Caco-2 (cell line): Measurements from ENCODE around the gene KCNH4. TPM values are rescaled to one million over a fixed set of nuclear protein-coding genes. Genes with fewer than 3 reads are reported as not detected.

Source experiments
- BruUV-seq: library from RNA; stranded (reverse); fragments of 400-500 nt; replicated peaks from 2 replicates; lab custom pipeline; 2021; lab: Mats Ljungman, UMichigan
- CTCF ChIA-PET: fragments of 300-600 bp; sonication (Branson Sonifier 250); formaldehyde crosslinking; loops from one replicate; lab custom pipeline; 2022; ENCODE audit warnings: antibody characterized with exemption; lab: Charles Lee
- POLR2A ChIA-PET: fragments of 300-600 bp; sonication (Branson Sonifier 250); formaldehyde crosslinking; loops from one replicate; lab custom pipeline; 2022; ENCODE audit warnings: antibody characterized with exemption; lab: Charles Lee
- DNase-seq, 2 experiments: peaks; one replicate each; pipeline versions ENCODE4 v3.0.0 to v3.0.0-alpha.2; 2020 to 2022
- H3K27me3 ChIP-seq: replicated peaks from 2 replicates; pipeline ENCODE4 v1.6.0; 2011; ENCODE audit warnings: low read length; ENCODE audit not compliant: control insufficient read depth, insufficient read depth
- H3K36me3 ChIP-seq: 2 replicates; pipeline ENCODE4 v1.5.1; 2011; ENCODE audit warnings: low read length; ENCODE audit not compliant: control insufficient read depth, insufficient read depth
- H3K4me1 ChIP-seq: fragments of 250-450 bp; sonication (Bioruptor Pico); 2 replicates; pipeline ENCODE4 v1.5.1; 2020; ENCODE audit warnings: mild to moderate bottlenecking
- H3K4me3 ChIP-seq: 2 replicates; pipeline ENCODE4 v1.5.1; 2011; ENCODE audit warnings: low read depth, mild to moderate bottlenecking, control low read depth, low read length
- H3K9me3 ChIP-seq: fragments of 250-450 bp; sonication (Bioruptor Pico); 2 replicates; pipeline ENCODE4 v1.5.1; 2020; ENCODE audit warnings: mild to moderate bottlenecking, moderate library complexity
- H3K27ac Mint-ChIP-seq: one replicate; pipeline ENCODE4 v1.8.0; 2022; ENCODE audit warnings: mixed read lengths; ENCODE audit not compliant: unreplicated experiment
- H3K27me3 Mint-ChIP-seq: one replicate; pipeline ENCODE4 v1.8.0; 2022; ENCODE audit warnings: mixed read lengths; ENCODE audit not compliant: insufficient read depth, unreplicated experiment
- H3K36me3 Mint-ChIP-seq: one replicate; pipeline ENCODE4 v1.8.0; 2022; ENCODE audit warnings: mild to moderate bottlenecking, mixed read lengths; ENCODE audit not compliant: insufficient read depth, unreplicated experiment
- H3K4me1 Mint-ChIP-seq: one replicate; pipeline ENCODE4 v1.8.0; 2022; ENCODE audit warnings: low read depth, mixed read lengths; ENCODE audit not compliant: unreplicated experiment
- H3K4me3 Mint-ChIP-seq: one replicate; pipeline ENCODE4 v1.8.0; 2022; ENCODE audit warnings: mild to moderate bottlenecking, moderate library complexity, mixed read lengths; ENCODE audit not compliant: unreplicated experiment
- H3K9me3 Mint-ChIP-seq: one replicate; pipeline ENCODE4 v1.8.0; 2022; ENCODE audit warnings: mixed read lengths; ENCODE audit not compliant: unreplicated experiment
- intact Hi-C: fragments of 100-400 bp; cut with micrococcal nuclease; formaldehyde crosslinking; loops from one replicate; pipeline ENCODE4 v1.10.0; 2022; ENCODE audit not compliant: unreplicated experiment
- total RNA-seq: library from RNA; stranded (reverse); gene quantifications from 2 replicates; pipeline ENCODE4 v1.2.3, GENCODE V29; 2022
- TF ChIP-seq, protein P1 (sequence below), 2 experiments: fragments of 200-600 bp in 1 of 2; IDR thresholded peaks; 1 replicate in 1 of 2; 2 replicates in 1 of 2; pipeline versions ENCODE4 v1.5.1 to v1.8.0; 2011 to 2022; ENCODE audit warnings: antibody characterized with exemption in 1 of 2, control low read depth in 1 of 2, inconsistent platforms in 1 of 2, low read depth in 1 of 2, low read length in 1 of 2, mild to moderate bottlenecking in 1 of 2, moderate library complexity in 1 of 2; ENCODE audit not compliant: insufficient read depth in 1 of 2, severe bottlenecking in 1 of 2, unreplicated experiment in 1 of 2

Gene KCNH4
- total RNA-seq, 1 experiment from 2014 or later, result 0.07 TPM

DNA sequence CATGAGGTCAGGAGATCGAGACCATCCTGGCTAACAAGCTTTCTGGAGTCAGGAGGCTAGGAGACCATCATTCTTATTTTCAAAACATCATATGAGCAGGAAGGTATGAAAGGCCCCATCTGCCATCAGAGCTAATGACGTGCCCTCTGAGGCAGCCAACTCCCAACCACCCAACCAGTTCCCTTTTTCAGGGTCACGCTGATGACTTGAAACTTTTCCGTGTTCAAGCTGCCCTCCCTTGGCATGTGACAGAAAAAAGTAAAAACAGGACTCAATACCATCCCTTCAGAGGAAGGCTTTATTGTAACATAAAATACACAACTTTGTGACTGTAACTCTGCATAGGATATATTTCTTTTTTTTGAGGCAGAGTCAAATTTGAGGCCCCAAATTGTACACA lies 18.0 kb upstream of the KCNH4 start:
- ChIA-PET CTCF (no interaction called here), POLR2A (no interaction called here)
- Mint-ChIP-seq H3K4me1 (peaks cover 22% of the 10 kb centered on the region), H3K4me3 (no peak overlapping the region), H3K9me3 (no peaks in the 10 kb centered on the region), H3K36me3 (peaks cover 35% of the 10 kb centered on the region), H3K27ac (no peak overlapping the region), H3K27me3 (no peaks in the 10 kb centered on the region)
- intact Hi-C loops, result no loop called here
- TF ChIP-seq, protein P1, sequence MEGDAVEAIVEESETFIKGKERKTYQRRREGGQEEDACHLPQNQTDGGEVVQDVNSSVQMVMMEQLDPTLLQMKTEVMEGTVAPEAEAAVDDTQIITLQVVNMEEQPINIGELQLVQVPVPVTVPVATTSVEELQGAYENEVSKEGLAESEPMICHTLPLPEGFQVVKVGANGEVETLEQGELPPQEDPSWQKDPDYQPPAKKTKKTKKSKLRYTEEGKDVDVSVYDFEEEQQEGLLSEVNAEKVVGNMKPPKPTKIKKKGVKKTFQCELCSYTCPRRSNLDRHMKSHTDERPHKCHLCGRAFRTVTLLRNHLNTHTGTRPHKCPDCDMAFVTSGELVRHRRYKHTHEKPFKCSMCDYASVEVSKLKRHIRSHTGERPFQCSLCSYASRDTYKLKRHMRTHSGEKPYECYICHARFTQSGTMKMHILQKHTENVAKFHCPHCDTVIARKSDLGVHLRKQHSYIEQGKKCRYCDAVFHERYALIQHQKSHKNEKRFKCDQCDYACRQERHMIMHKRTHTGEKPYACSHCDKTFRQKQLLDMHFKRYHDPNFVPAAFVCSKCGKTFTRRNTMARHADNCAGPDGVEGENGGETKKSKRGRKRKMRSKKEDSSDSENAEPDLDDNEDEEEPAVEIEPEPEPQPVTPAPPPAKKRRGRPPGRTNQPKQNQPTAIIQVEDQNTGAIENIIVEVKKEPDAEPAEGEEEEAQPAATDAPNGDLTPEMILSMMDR (IDR thresholded peaks at IDR 0.05; ENCODE audit: insufficient read depth in 1 of 2, low read depth in 1 of 2, low read length in 1 of 2, severe bottlenecking in 1 of 2, unreplicated experiment in 1 of 2), result no peak
- Histone ChIP-seq H3K27me3 (no peaks in the 10 kb centered on the region), H3K4me3 (no peak overlapping the region), H3K9me3 (no peaks in the 10 kb centered on the region), H3K4me1 (peaks cover 17% of the 10 kb centered on the region), H3K36me3 (no peaks in the 10 kb centered on the region; the same call in 1 of the 2 replicates)
- DNase-seq, result no peak
- BruUV-seq, result no TSS peak

DNA sequence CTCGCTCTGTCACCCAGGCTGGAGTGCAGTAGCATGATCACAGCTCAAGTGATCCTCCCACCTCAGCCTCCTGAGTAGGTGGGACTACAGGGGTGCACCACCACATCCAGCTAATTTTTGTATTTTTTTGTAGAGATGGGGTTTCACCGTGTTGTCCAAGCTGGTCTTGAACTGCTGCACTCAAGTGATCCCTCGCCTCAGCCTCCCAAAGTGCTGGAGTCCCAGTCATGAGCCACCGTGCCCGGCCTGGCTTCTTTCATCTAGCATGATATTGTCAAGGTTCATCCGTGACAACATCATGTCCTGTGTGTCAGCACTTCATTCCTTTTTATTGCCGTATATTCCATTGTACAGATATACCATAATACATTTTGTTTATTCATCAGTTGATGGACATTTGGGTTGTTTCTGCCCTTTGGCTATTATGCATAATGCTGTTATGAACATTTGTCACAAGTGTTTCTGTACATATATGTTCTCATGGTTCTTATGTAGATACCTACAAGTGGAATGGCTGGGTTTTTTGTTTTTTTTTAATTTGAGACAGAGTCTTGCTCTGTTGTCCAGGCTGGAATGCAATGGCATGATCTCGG lies 16.7 kb upstream of the KCNH4 start:
- Mint-ChIP-seq H3K36me3 (peaks cover 24% of the 10 kb centered on the region), H3K4me3 (no peak overlapping the region), H3K4me1 (peaks cover 30% of the 10 kb centered on the region), H3K27me3 (no peaks in the 10 kb centered on the region), H3K9me3 (no peaks in the 10 kb centered on the region), H3K27ac (no peak overlapping the region)
- DNase-seq, result no peak
- CTCF ChIA-PET, result no interaction called here
- Histone ChIP-seq H3K9me3 (no peaks in the 10 kb centered on the region), H3K4me1 (peaks cover 23% of the 10 kb centered on the region), H3K4me3 (no peak overlapping the region), H3K27me3 (no peaks in the 10 kb centered on the region), H3K36me3 (no peaks in the 10 kb centered on the region; the same call in 1 of the 2 replicates)
- TF ChIP-seq, protein P1 (IDR thresholded peaks at IDR 0.05; ENCODE audit: insufficient read depth in 1 of 2, low read depth in 1 of 2, low read length in 1 of 2, severe bottlenecking in 1 of 2, unreplicated experiment in 1 of 2), result no peak
- intact Hi-C loops, result no loop called here
- POLR2A ChIA-PET, result no interaction called here
- no TSS peak for BruUV-seq

DNA sequence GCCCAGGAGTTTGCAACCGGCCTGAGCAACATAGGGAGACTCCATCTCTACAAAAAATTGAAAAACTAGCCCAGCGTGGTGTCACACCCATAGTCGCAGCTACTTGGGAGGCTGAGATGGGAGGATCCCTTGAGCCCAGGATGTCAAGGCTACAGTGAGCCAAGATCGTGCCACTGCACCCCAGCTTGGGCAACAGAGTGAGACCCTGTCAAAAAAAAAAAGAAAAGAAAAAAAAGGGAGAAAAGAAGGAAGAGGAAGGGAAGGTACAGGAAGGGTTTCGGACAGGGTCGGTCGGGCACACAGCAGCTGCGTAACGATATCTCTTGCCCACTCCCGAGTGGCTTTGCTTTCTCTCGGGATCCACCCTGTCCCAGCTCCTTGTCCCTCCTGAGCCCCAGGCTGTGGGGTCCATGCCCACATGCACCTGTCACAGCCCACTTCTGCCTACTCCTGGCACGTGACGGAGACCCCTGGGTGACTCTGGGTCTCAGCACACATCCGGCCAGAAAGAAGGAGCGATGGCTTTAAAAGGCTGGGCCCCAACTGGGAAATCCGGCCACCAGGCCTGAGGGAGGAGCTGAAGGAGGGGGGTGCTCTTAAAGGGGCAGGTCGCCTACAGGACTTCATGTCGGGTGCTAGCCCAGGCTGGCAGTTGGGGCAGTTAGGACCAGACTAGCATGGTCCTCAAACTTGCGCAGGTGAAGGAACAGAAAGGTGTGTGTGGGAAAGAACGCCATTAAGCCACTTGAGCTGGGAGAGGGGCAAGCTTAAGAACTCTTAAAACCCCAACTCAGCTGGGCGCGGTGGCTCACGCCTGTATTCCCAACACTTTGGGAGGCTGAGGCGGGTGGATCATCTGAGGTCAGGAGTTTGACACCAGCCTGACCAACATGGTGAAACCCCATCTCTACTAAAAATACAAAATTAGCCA lies 13.3 kb upstream of the KCNH4 start, which contains the start of gene GHDC:
Gene GHDC (minus strand): TSS at position 526 of the 931 bp plus-strand sequence. CDS start 913 bp downstream, outside the sequence.
- BruUV-seq, result TSS peak; percentile 58
- POLR2A ChIA-PET, result interaction anchor here (0.6 kb wide), 1 partner anchor 20 kb away, joined by 4 read pairs; no protein-coding TSS in a partner anchor

More for the DNA sequence above, 13.3 kb upstream of the KCNH4 start, which contains the start of gene GHDC:
- Mint-ChIP-seq H3K36me3 (peaks cover 13% of the 10 kb centered on the region), H3K9me3 (no peaks in the 10 kb centered on the region), H3K27me3 (no peaks in the 10 kb centered on the region), H3K4me3 (peak within 1 kb of the TSS; percentile 84), H3K27ac (peak within 1 kb of the TSS; percentile 82), H3K4me1 (peaks cover 16% of the 10 kb centered on the region)
- DNase-seq, result peak; percentile 81 to 84
- Histone ChIP-seq H3K4me1 (peaks cover 11% of the 10 kb centered on the region), H3K36me3 (no peaks in the 10 kb centered on the region; the same call in 1 of the 2 replicates), H3K9me3 (no peaks in the 10 kb centered on the region), H3K4me3 (peak within 1 kb of the TSS; percentile 60), H3K27me3 (no peaks in the 10 kb centered on the region)
- CTCF ChIA-PET, result interaction anchor here (0.5 to 1.9 kb wide), 9 partner anchors 10 to 234 kb away, joined by 3 to 15 read pairs (median 4); partner anchors contain the start of genes HCRT and NKIRAS2
- TF ChIP-seq, protein P1 (IDR thresholded peaks at IDR 0.05; ENCODE audit: insufficient read depth in 1 of 2, low read depth in 1 of 2, low read length in 1 of 2, severe bottlenecking in 1 of 2, unreplicated experiment in 1 of 2), result no peak
- intact Hi-C loops, result no loop called here
